ENCODE measurements around the gene CSTF2T. TPM values are rescaled to one million over a fixed set of nuclear protein-coding genes. Genes with fewer than 3 reads are reported as not detected.
A peak's percentile ranks its signal among the peaks of the same experiment; 100 is the strongest.

CSTF2T gene
- total and polyA plus RNA-seq, 2 donors (not counting 3 experiments of a cell fraction or from before 2014, with no cell fraction given): 4.8 to 19.8 TPM

- Histone ChIP-seq H3K9me1 (replicated peaks; ENCODE audit: control insufficient read depth, extremely low read depth, insufficient read depth, low read length) (no peaks in the 10 kb centered on the region), H3K4me2 (ENCODE audit: insufficient read depth, low read length) (no peak overlapping the region), H3K4me1 (ENCODE audit: control insufficient read depth, extremely low read depth, insufficient read depth, low read length) (peaks cover 13% of the 10 kb centered on the region), H3K9me3 (replicated peaks; ENCODE audit: control insufficient read depth, insufficient read depth, low read length) (no peaks in the 10 kb centered on the region), H4K20me1 (replicated peaks; ENCODE audit: control insufficient read depth, extremely low read depth, insufficient read depth, low read length) (no peaks in the 10 kb centered on the region), H3K9ac (replicated peaks; ENCODE audit: extremely low read depth, insufficient read depth, low read length) (no peak overlapping the region), H3K27me3 (ENCODE audit: control insufficient read depth in 2 of 2, insufficient read depth in 2 of 2, low read length in 2 of 2) (no peaks in the 10 kb centered on the region), H3K4me3 (replicated peaks in 1 of 3; ENCODE audit: insufficient read depth in 1 of 3, low read depth in 1 of 3, low read length in 3 of 3) (no peak overlapping the region), H2AFZ (ENCODE audit: low read depth, low read length) (no peak overlapping the region), H3K79me2 (ENCODE audit: control insufficient read depth, insufficient read depth, low read length) (no peaks in the 10 kb centered on the region), H3K36me3 (ENCODE audit: control insufficient read depth in 2 of 2, extremely low read depth in 1 of 2, insufficient read depth in 2 of 2, low read length in 2 of 2) (no peaks in the 10 kb centered on the region), H3K27ac (ENCODE audit: insufficient read depth, low read depth, low read length) (no peak overlapping the region)
- dilution Hi-C loops (cut with MboI; ENCODE audit: extremely low pct_ligation_motif_present, low sequenced_read_pairs): no loop called here
- intact Hi-C loops (cut with micrococcal nuclease): no loop called here
- POLR2A ChIA-PET: no interaction called here
- FAIRE-seq (no peak), DNase-seq (ENCODE audit: low read depth, low spot score) (no peak)
- no peak for TF ChIP-seq MYC (IDR thresholded peaks at IDR 0.05; ENCODE audit: low read depth, low read length)
- TF ChIP-seq JUN (IDR thresholded peaks at IDR 0.05; ENCODE audit: borderline replicate concordance, insufficient read depth, insufficient read length, low read depth): peak; percentile 27
- TF ChIP-seq MAX (IDR thresholded peaks at IDR 0.05; ENCODE audit: insufficient read depth, insufficient read length): no peak
- no peak for TF ChIP-seq GATA2 (IDR thresholded peaks at IDR 0.05; ENCODE audit: insufficient read depth, insufficient read length, low read depth, low read length)
- TF ChIP-seq EZH2 (IDR thresholded peaks at IDR 0.05; ENCODE audit: borderline replicate concordance, low read depth, low read length, severe bottlenecking): no peak
- TF ChIP-seq FOS (IDR thresholded peaks at IDR 0.05; ENCODE audit: borderline replicate concordance, insufficient read depth, low read length): peak; percentile 36
- TF ChIP-seq, protein P1, sequence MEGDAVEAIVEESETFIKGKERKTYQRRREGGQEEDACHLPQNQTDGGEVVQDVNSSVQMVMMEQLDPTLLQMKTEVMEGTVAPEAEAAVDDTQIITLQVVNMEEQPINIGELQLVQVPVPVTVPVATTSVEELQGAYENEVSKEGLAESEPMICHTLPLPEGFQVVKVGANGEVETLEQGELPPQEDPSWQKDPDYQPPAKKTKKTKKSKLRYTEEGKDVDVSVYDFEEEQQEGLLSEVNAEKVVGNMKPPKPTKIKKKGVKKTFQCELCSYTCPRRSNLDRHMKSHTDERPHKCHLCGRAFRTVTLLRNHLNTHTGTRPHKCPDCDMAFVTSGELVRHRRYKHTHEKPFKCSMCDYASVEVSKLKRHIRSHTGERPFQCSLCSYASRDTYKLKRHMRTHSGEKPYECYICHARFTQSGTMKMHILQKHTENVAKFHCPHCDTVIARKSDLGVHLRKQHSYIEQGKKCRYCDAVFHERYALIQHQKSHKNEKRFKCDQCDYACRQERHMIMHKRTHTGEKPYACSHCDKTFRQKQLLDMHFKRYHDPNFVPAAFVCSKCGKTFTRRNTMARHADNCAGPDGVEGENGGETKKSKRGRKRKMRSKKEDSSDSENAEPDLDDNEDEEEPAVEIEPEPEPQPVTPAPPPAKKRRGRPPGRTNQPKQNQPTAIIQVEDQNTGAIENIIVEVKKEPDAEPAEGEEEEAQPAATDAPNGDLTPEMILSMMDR (IDR thresholded peaks at IDR 0.05; ENCODE audit: extremely low read depth in 1 of 2, insufficient read depth in 1 of 2, low read depth in 1 of 2, low read length in 2 of 2): no peak
- no peak for TF ChIP-seq POLR2AphosphoS5 (IDR thresholded peaks at IDR 0.05; ENCODE audit: insufficient read depth, low read depth, low read length)
- no peak for TF ChIP-seq POLR2A (IDR thresholded peaks at IDR 0.05; ENCODE audit: low read depth, low read length)
- no TSS peak for BruUV-seq (replicated peaks)
- CTCF ChIA-PET: interaction anchor here (1.0 kb wide), 2 partner anchors 9 to 11 kb away, joined by 3 to 5 read pairs; no protein-coding TSS in a partner anchor
Observed at GRCh38 chr10:51649064-51649463, 50.3 kb downstream of the CSTF2T start.

Data from endothelial cell of umbilical vein (primary cell).